Pancreas (tissue), 10 donors: Measurements from ENCODE around the gene PHACTR3. TPM values are rescaled to one million over a fixed set of nuclear protein-coding genes. Genes with fewer than 3 reads are reported as not detected.

ENCODE experiments used
- ATAC-seq, 4 donors: fragments of 200-7000 bp; cut with Tn5 transposase; one replicate each; pipeline versions ENCODE4 v1.8.0 to v1.9.1; 2020; ENCODE audit warnings: mild to moderate bottlenecking in 4 of 4, moderate library complexity in 4 of 4
- DNase-seq, 6 donors: peaks; one replicate each; pipeline ENCODE4 v3.0.0-alpha.2; 2020
- FAIRE-seq: peaks from 2 replicates; lab custom pipeline; 2012; peaks lifted over from hg19 to GRCh38; lab: Jason Lieb, UNC
- H3K27ac ChIP-seq, 4 donors: fragments of 200-600 bp; sonication (generic); 1 replicate in 3 of 4; 2 replicates in 1 of 4; pipeline versions ENCODE4 v1.5.0 to v1.8.0; 2020
- H3K27me3 ChIP-seq, 4 donors: fragments of 200-600 bp; one replicate each; pipeline ENCODE4 v1.8.0; 2021
- H3K36me3 ChIP-seq, 3 donors: fragments of 200-600 bp; sonication (generic) in 1 of 3; one replicate each; pipeline versions ENCODE4 v1.5.0 to v1.8.0; 2020 to 2021
- H3K4me1 ChIP-seq, 3 donors: fragments of 200-600 bp; one replicate each; pipeline ENCODE4 v1.8.0; 2021
- H3K4me3 ChIP-seq, 4 donors: fragments of 200-600 bp; sonication (generic) in 2 of 4; one replicate each; pipeline versions ENCODE4 v1.5.0 to v1.8.0; 2020 to 2021
- H3K9me3 ChIP-seq, 4 donors: fragments of 200-600 bp; one replicate each; pipeline ENCODE4 v1.8.0; 2021
- WGBS, 2 donors: extraction: QIAGEN DNeasy Blood & Tissue Kit; methylation state at CpG; one replicate each; pipeline ENCODE4 v1.1.7; 2013; 5-methylcytosine and 5-hydroxymethylcytosine counted together
- intact Hi-C, 3 donors: fragments of 100-400 bp; cut with DNase I; formaldehyde crosslinking; loops; one replicate each; pipeline versions ENCODE4 v1.11.1 to v1.14.2; 2022
- polyA plus RNA-seq, 2 donors: library from polyadenylated mRNA; stranded (reverse); fragments of 200-250 nt; gene quantifications; one replicate each; pipeline ENCODE4 v1.2.3, GENCODE V29; 2013
- total RNA-seq, 6 donors: library from RNA; stranded (reverse); fragmentation: NEBNext Ultra II Directional in 4 of 6; extraction: Animal tissue kit (Norgen Biotek cat#: 25700) in 4 of 6; gene quantifications; one replicate each; pipeline versions ENCODE4 v1.2.1 to v1.2.4, GENCODE V29; 2021 to 2023
- TF ChIP-seq, protein P1 (sequence below), 4 donors: fragments of 200-600 bp; sonication (generic) in 3 of 4; IDR thresholded peaks; one replicate each; pipeline versions ENCODE4 v1.5.0 to v1.8.0; 2021; ENCODE audit warnings: antibody characterized with exemption in 4 of 4
- donor health status: healthy with polysubstance abuse.
- donor health status: DM: no; HTN: no; CAD: no; lungs with moderate emphysema.
- donor health status: DM: no; HTN: no; CAD: no.
- donor health status: control.
- donor health status: control.
- donor health status: Bipolar disorder and iron deficiency.
- donor health status: DM: yes; HTN: yes; CAD: no.
- donor health status: DM: no; HTN: no; CAD: no.
- donor health status: DM: no; HTN: no; CAD: no.
- donor health status: DM: yes; HTN: yes; CAD: no.

PHACTR3 gene
- total and polyA plus RNA-seq, 8 donors, result 0.14 to 1.5 (median 0.35) TPM; not detected in 3

DNA sequence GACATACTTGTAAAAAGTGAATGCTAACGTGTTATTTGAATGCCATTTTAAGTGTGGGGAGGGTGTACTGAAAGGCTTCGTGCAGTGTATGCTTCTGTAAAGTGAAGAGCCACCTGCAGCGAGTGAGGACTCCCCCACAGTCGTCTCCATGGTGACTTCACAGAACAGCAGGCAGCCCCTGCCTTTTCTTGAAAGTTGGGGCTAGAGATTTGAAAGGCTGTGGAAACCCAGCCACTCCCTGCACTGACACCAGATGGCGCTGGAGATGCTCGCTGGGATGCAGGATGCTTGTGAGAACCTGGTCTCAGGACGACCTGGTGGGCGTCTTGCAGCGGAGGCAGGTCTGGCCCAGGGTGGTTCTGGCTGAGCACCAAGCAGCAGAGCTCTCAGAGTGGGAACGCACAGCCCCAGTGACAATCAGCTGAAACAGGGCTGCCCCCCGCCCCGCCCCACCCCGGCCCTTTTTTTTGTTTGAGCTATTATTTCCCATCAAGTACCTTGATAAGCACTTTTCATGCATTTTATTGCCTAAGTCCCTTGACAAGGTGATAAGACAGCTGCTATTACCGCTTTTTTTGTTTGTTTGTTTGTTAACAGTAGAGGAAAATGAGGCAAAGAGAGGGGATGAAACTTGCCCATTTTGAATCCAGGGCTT lies 178.8 kb downstream of the PHACTR3 start:
- peak in 4 of 6 donors; percentile 13 to 76 (median 36) for DNase-seq
- no peak for FAIRE-seq
- WGBS, 2 donors, result 22 to 23% methylated on average over 14 of the region's 14 CpGs
- Histone ChIP-seq H3K9me3 (no peaks in the 10 kb centered on the region), H3K27ac (no peak overlapping the region), H3K4me3 (no peak overlapping the region), H3K4me1 (no peaks in the 10 kb centered on the region), H3K36me3 (no peaks in the 10 kb centered on the region), H3K27me3 (no peaks in the 10 kb centered on the region)
- TF ChIP-seq, protein P1, sequence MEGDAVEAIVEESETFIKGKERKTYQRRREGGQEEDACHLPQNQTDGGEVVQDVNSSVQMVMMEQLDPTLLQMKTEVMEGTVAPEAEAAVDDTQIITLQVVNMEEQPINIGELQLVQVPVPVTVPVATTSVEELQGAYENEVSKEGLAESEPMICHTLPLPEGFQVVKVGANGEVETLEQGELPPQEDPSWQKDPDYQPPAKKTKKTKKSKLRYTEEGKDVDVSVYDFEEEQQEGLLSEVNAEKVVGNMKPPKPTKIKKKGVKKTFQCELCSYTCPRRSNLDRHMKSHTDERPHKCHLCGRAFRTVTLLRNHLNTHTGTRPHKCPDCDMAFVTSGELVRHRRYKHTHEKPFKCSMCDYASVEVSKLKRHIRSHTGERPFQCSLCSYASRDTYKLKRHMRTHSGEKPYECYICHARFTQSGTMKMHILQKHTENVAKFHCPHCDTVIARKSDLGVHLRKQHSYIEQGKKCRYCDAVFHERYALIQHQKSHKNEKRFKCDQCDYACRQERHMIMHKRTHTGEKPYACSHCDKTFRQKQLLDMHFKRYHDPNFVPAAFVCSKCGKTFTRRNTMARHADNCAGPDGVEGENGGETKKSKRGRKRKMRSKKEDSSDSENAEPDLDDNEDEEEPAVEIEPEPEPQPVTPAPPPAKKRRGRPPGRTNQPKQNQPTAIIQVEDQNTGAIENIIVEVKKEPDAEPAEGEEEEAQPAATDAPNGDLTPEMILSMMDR (IDR thresholded peaks at IDR 0.05), result peak; percentile 59 to 87 (median 76)
- peak in 3 of 4 donors; percentile 61 to 72 (median 71) for ATAC-seq
- intact Hi-C loops, result no loop called here

DNA sequence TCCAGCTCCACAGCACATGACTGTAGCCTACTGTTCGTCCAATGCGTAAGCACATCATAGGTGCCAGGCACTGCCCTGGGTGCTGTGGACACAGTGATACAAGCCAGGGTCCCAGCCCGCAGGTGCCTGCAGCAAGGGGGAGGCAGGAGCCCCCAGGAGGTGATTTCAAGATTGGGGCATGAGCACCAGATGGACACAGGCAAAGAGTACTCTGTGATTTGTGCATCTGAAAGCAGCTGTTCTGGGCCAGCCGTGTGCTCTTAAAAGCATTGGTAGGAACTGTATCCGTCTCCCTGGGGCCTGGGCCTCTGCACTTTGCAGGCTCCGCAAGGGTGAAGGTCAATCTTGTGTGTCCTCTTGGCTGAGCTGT lies 179.3 kb downstream of the PHACTR3 start:
- no peak for DNase-seq

DNA sequence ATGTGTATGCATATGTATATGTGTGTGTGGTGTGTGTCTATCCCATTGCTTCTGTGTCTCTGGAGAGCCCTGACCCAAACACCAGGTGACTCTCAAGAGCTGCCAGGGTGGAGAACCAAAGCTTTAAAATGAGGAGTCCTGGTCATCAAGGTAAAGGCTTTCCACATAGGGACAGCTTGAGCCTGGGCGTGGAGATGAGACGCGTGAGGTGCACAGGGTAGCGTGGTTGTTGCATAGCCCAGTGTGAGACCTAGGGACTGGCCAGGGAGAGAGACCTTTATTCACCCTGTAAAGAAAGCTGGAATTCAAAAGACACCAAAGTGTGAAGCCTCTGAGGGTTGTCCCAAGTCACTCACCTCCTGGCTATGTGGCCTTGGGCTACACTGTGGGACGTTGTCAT lies 180.0 kb downstream of the PHACTR3 start:
- DNase-seq, result no peak
- Histone ChIP-seq H3K9me3 (no peaks in the 10 kb centered on the region), H3K4me1 (no peaks in the 10 kb centered on the region), H3K27me3 (no peaks in the 10 kb centered on the region), H3K4me3 (no peak overlapping the region), H3K36me3 (no peaks in the 10 kb centered on the region), H3K27ac (no peak overlapping the region)
- ATAC-seq, result no peak
- TF ChIP-seq, protein P1 (IDR thresholded peaks at IDR 0.05), result no peak
- 86 to 88% methylated on average over 5 of the region's 5 CpGs for WGBS, 2 donors
- FAIRE-seq, result no peak
- intact Hi-C loops, result no loop called here

More for the DNA sequence above, 179.3 kb downstream of the PHACTR3 start:
- Histone ChIP-seq H3K27me3 (no peaks in the 10 kb centered on the region), H3K27ac (no peak overlapping the region), H3K36me3 (no peaks in the 10 kb centered on the region), H3K4me3 (no peak overlapping the region), H3K4me1 (no peaks in the 10 kb centered on the region), H3K9me3 (no peaks in the 10 kb centered on the region)
- no peak for FAIRE-seq
- intact Hi-C loops, result no loop called here
- TF ChIP-seq, protein P1 (IDR thresholded peaks at IDR 0.05), result no peak
- WGBS, 2 donors, result 63 to 76% methylated on average over 6 of the region's 6 CpGs
- ATAC-seq, result no peak

DNA sequence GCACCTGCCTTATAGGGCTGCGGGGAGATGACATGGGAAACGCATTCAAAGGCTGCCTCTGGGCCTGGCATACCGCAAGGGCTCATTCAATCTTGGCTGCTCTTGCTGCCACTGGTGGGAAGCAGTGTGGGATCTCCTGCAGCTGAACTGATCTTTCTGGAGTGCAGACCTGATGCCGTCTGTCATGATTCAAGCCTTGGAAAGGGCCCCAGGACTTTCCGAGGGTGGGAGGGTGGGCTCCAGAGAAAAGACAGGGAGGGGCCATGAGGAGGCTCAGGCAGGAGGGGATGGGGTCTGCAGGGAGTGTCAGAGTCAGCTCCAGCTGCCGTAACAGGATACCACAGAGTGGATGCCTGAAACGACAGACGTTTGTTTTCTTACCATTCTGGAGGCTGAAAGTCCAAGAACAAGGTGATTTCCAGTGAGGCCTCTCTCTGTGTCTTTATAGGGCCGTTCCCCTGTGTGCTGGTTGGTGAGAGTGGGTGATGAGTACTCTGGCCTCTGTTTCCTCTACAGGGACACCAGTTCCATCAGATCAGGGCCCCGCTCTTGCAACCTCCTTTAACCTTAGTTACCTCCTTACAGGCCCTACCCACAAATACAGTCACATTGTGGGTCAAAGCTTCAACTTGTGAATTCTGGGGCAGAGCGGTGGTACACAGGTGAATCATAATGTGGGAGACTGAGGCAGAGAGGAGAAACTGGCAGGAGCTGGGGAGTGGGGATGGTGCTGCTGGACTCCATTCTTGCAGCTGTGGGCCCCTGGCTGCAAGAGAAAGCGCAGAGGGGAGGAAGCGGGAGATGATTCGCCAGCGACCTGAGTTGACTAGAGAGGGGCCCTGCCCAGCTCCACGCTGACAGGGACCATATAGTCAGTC lies 180.7 kb downstream of the PHACTR3 start:
- intact Hi-C loops, result no loop called here
- no peak for FAIRE-seq

More for the DNA sequence above, 180.7 kb downstream of the PHACTR3 start:
- no peaks in the 10 kb centered on the region for H3K9me3 ChIP-seq
- TF ChIP-seq, protein P1 (IDR thresholded peaks at IDR 0.05), result no peak
- no peak for ATAC-seq
- WGBS, 2 donors, result 71 to 74% methylated on average over 16 of the region's 16 CpGs
- DNase-seq, result no peak
- H3K27ac ChIP-seq, result no peak overlapping the region
- no peaks in the 10 kb centered on the region for H3K36me3 ChIP-seq
- H3K4me3 ChIP-seq, result no peak overlapping the region
- H3K4me1 ChIP-seq, result no peaks in the 10 kb centered on the region
- H3K27me3 ChIP-seq, result no peaks in the 10 kb centered on the region
